OCI-LY3 (cell line): ENCODE results near the gene CD248.

ENCODE experiments used
- CTCF ChIP-seq: fragments of 200-600, 300-600 bp; sonication (generic); IDR thresholded peaks from 2 replicates; pipeline ENCODE4 v1.5.1; 2014; ENCODE audit warnings: antibody characterized with exemption, low read length, low read depth
- EZH2phosphoT487 ChIP-seq: fragments of 200-600 bp; shearing (Covaris generic); IDR thresholded peaks from 2 replicates; pipeline ENCODE4 v1.6.1; 2018; ENCODE audit warnings: antibody characterized with exemption, mixed run types, low read depth

- TF ChIP-seq CTCF (no peak), EZH2phosphoT487 (no peak)
Measured at GRCh38 chr11:66277471-66278362, 39.1 kb downstream of the CD248 start, which contains the start of gene CNIH2.
